Measurements from ENCODE around the gene TBC1D9.
"Not testable (repeated sequence)": the region's sequence is repeated elsewhere in the genome, so short reads cannot be mapped to it uniquely, and the experiment has no call there.

The TBC1D9 gene

GRCh38 chr4:140748171-140748570, 8.0 kb downstream of the TBC1D9 start:
- POLR2A ChIA-PET (ENCODE audit: low non-redundant PET): no interaction called here

GRCh38 chr4:140746546-140746945, 9.6 kb downstream of the TBC1D9 start:
- H3K27ac ChIP-seq; DNase-seq (ENCODE audit: low spot score); CTCF ChIA-PET; POLR2A ChIA-PET (ENCODE audit: low non-redundant PET): not testable (repeated sequence)

More at GRCh38 chr4:140748171-140748570, 8.0 kb downstream of the TBC1D9 start:
- DNase-seq (ENCODE audit: low spot score): no peak
- H3K27ac ChIP-seq: no peak overlapping the region
- no peak for TF ChIP-seq CTCF (conservative IDR thresholded peaks at IDR 0.05; ENCODE audit: low read depth)
- CTCF ChIA-PET: no interaction called here

GRCh38 chr4:140744421-140744820, 11.8 kb downstream of the TBC1D9 start:
- no peak for DNase-seq (ENCODE audit: low spot score)
- ChIA-PET CTCF (no interaction called here), POLR2A (ENCODE audit: low non-redundant PET) (no interaction called here)
- H3K27ac ChIP-seq: no peak overlapping the region
- TF ChIP-seq CTCF (conservative IDR thresholded peaks at IDR 0.05; ENCODE audit: low read depth): no peak

GRCh38 chr4:140743194-140743931, 12.8 kb downstream of the TBC1D9 start:
- POLR2A ChIA-PET (ENCODE audit: low non-redundant PET): no interaction called here
- TF ChIP-seq CTCF (conservative IDR thresholded peaks at IDR 0.05; ENCODE audit: low read depth): no peak; the same call in 1 of the 2 replicates
- CTCF ChIA-PET: interaction anchor here (0.6 to 0.9 kb wide), 3 partner anchors 10 to 108 kb away, joined by 3 to 4 read pairs (median 4); no protein-coding TSS in a partner anchor
- no peak for DNase-seq (ENCODE audit: low spot score)
- H3K27ac ChIP-seq: no peak overlapping the region

- no peak for DNase-seq (ENCODE audit: low spot score)
- CTCF ChIA-PET: interaction anchor here (0.6 to 0.9 kb wide), 3 partner anchors 11 to 105 kb away, joined by 3 to 4 read pairs (median 3); no protein-coding TSS in a partner anchor
- POLR2A ChIA-PET (ENCODE audit: low non-redundant PET): no interaction called here
- TF ChIP-seq CTCF (conservative IDR thresholded peaks at IDR 0.05; ENCODE audit: low read depth): no peak
- no peak overlapping the region for H3K27ac ChIP-seq
These were observed 13.4 kb downstream of the TBC1D9 start for GRCh38 chr4:140742838-140743193.

GRCh38 chr4:140740906-140741670, 15.1 kb downstream of the TBC1D9 start:
- DNase-seq (ENCODE audit: low spot score): no peak
- H3K27ac ChIP-seq: no peak overlapping the region
- ChIA-PET POLR2A (ENCODE audit: low non-redundant PET) (interaction anchor here (0.6 kb wide), 1 partner anchor 15 kb away, joined by 3 read pairs; the partner anchor contains the start of gene TBC1D9), CTCF (interaction anchor here (0.6 kb wide), 1 partner anchor 191 kb away, joined by 4 read pairs; no protein-coding TSS in a partner anchor)
- no peak for TF ChIP-seq CTCF (conservative IDR thresholded peaks at IDR 0.05; ENCODE audit: low read depth)
